Kidney epithelial cell (primary cell): ENCODE data around the gene SULT1E1. TPM values are rescaled to one million over a fixed set of nuclear protein-coding genes. Genes with fewer than 3 reads are reported as not detected.

ENCODE experiments used
- DNase-seq: peaks from one replicate; pipeline ENCODE4 v3.0.0-alpha.2; 2010; ENCODE audit warnings: low read depth
- H3K27me3 ChIP-seq: 2 replicates; pipeline ENCODE4 v1.6.0; 2011; ENCODE audit warnings: low read length; ENCODE audit not compliant: control insufficient read depth, insufficient read depth
- H3K36me3 ChIP-seq: 2 replicates; pipeline ENCODE4 v1.5.1; 2011; ENCODE audit warnings: low read length; ENCODE audit not compliant: control insufficient read depth, insufficient read depth
- H3K4me3 ChIP-seq: 2 replicates; pipeline ENCODE4 v1.5.1; 2011; ENCODE audit warnings: low read depth, mild to moderate bottlenecking, control low read depth, low read length
- CTCF ChIP-seq: IDR thresholded peaks from 2 replicates; pipeline ENCODE4 v1.5.1; 2011; ENCODE audit warnings: mild to moderate bottlenecking, moderate library complexity, low read length, control low read depth, inconsistent platforms; ENCODE audit not compliant: insufficient read depth, poor library complexity, severe bottlenecking
- total RNA-seq: library from RNA; depleted of rRNA; stranded (reverse); fragments of >200 nt; gene quantifications from 2 replicates; pipeline ENCODE4 v1.2.3, GENCODE V29; 2015

SULT1E1 gene
- total RNA-seq, 1 donor from 2014 or later = not detected

- Histone ChIP-seq H3K4me3 (no peak overlapping the region), H3K27me3 (no peaks in the 10 kb centered on the region), H3K36me3 (no peaks in the 10 kb centered on the region)
- TF ChIP-seq CTCF = no peak
- no peak for DNase-seq
These were observed 16.0 kb downstream of the SULT1E1 start for GRCh38 chr4:69843932-69844331.

- no peak for DNase-seq
- no peak for TF ChIP-seq CTCF
These were observed 16.6 kb downstream of the SULT1E1 start for GRCh38 chr4:69843301-69843700.

GRCh38 chr4:69838977-69839376 is 21.0 kb downstream of the SULT1E1 start:
- no peak for TF ChIP-seq CTCF
- no peaks in the 10 kb centered on the region for H3K27me3 ChIP-seq

More at GRCh38 chr4:69843301-69843700, 16.6 kb downstream of the SULT1E1 start:
- no peak overlapping the region for H3K4me3 ChIP-seq
- H3K36me3 ChIP-seq = no peaks in the 10 kb centered on the region
- no peaks in the 10 kb centered on the region for H3K27me3 ChIP-seq

GRCh38 chr4:69836287-69836686 is 23.7 kb downstream of the SULT1E1 start:
- Histone ChIP-seq H3K27me3 (no peaks in the 10 kb centered on the region), H3K4me3 (no peak overlapping the region), H3K36me3 (no peaks in the 10 kb centered on the region)
- DNase-seq = no peak
- no peak for TF ChIP-seq CTCF

More at GRCh38 chr4:69838977-69839376, 21.0 kb downstream of the SULT1E1 start:
- no peak overlapping the region for H3K4me3 ChIP-seq
- no peaks in the 10 kb centered on the region for H3K36me3 ChIP-seq
- no peak for DNase-seq

- no peak overlapping the region for H3K4me3 ChIP-seq
- no peaks in the 10 kb centered on the region for H3K36me3 ChIP-seq
- no peaks in the 10 kb centered on the region for H3K27me3 ChIP-seq
- TF ChIP-seq CTCF = no peak
- no peak for DNase-seq
These were observed 24.2 kb downstream of the SULT1E1 start for GRCh38 chr4:69835766-69836165.

- no peak for DNase-seq
- TF ChIP-seq CTCF = no peak
- Histone ChIP-seq H3K36me3 (no peaks in the 10 kb centered on the region), H3K27me3 (no peaks in the 10 kb centered on the region), H3K4me3 (no peak overlapping the region)
These were observed 26.7 kb downstream of the SULT1E1 start for GRCh38 chr4:69833251-69833650.
